HG03139 (cell line): ENCODE data around the gene MIPEP.

Source experiments
- ATAC-seq: cut with Tn5 transposase; IDR thresholded peaks from one replicate; pipeline ENCODE4 v1.9.1; 2021; ENCODE audit not compliant: unreplicated experiment

Gene MIPEP

GRCh38 chr13:23811366-23812062, 77.7 kb downstream of the MIPEP start:
- ATAC-seq: no peak

GRCh38 chr13:23810685-23811240, 78.4 kb downstream of the MIPEP start:
- ATAC-seq: no peak

- ATAC-seq: no peak
Observed at GRCh38 chr13:23808803-23809202, 80.4 kb downstream of the MIPEP start.

GRCh38 chr13:23806874-23807526, 82.2 kb downstream of the MIPEP start:
- peak; percentile 7 for ATAC-seq

GRCh38 chr13:23805821-23806220, 83.4 kb downstream of the MIPEP start:
- ATAC-seq: no peak

GRCh38 chr13:23805122-23805521, 84.1 kb downstream of the MIPEP start:
- no peak for ATAC-seq

- ATAC-seq: no peak
Observed at GRCh38 chr13:23804166-23804565, 85.0 kb downstream of the MIPEP start.

- no peak for ATAC-seq
Observed at GRCh38 chr13:23801141-23801540, 88.1 kb downstream of the MIPEP start.

GRCh38 chr13:23799945-23800344, 89.3 kb downstream of the MIPEP start:
- peak; percentile 75 for ATAC-seq

GRCh38 chr13:23797276-23797903, 91.8 kb downstream of the MIPEP start:
- no peak for ATAC-seq

GRCh38 chr13:23796551-23796950, 92.6 kb downstream of the MIPEP start:
- no peak for ATAC-seq

GRCh38 chr13:23794267-23795161, 94.7 kb downstream of the MIPEP start:
- ATAC-seq: no peak

GRCh38 chr13:23793711-23794110, 95.5 kb downstream of the MIPEP start:
- ATAC-seq: no peak

GRCh38 chr13:23792680-23793079, 96.5 kb downstream of the MIPEP start:
- no peak for ATAC-seq

GRCh38 chr13:23790577-23791170, 98.5 kb downstream of the MIPEP start:
- ATAC-seq: no peak

- ATAC-seq: no peak
Observed at GRCh38 chr13:23789576-23790346, 99.4 kb downstream of the MIPEP start.

- ATAC-seq: no peak
Observed at GRCh38 chr13:23788459-23788858, 100.7 kb downstream of the MIPEP start.

- ATAC-seq: no peak
Observed at GRCh38 chr13:23787464-23787863, 101.7 kb downstream of the MIPEP start.

- ATAC-seq: no peak
Observed at GRCh38 chr13:23786607-23787006, 102.6 kb downstream of the MIPEP start.

- no peak for ATAC-seq
Observed at GRCh38 chr13:23778879-23779278, 110.3 kb downstream of the MIPEP start.
